DMS153 (cell line): ENCODE data around the gene ADSS1.

ENCODE experiments used
- DNase-seq: peaks from one replicate; lab custom pipeline; 2025; lab: John Stamatoyannopoulos, UW

Gene ADSS1

DNA sequence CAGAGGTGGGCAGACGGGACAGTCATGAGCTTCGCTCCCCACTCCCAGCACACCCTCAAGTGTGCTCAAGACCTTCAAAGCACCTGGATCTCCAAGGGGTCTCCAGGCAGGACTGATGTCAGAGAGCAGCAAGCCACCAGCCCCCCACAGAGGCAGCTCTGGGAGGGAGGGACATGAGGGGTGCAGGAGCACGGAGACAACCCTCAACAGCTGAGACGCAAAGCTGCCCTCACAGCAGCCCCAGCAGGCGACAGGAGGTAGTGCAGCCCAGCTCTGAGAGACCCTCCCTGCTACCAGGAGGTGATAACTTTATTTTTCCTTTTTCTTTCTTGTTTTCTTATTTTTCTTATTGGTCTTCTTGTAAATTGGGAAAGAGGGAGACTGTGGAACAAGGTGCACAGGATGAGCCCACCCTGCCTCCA is 46.8 kb downstream of the ADSS1 start:
- no peak for DNase-seq

DNA sequence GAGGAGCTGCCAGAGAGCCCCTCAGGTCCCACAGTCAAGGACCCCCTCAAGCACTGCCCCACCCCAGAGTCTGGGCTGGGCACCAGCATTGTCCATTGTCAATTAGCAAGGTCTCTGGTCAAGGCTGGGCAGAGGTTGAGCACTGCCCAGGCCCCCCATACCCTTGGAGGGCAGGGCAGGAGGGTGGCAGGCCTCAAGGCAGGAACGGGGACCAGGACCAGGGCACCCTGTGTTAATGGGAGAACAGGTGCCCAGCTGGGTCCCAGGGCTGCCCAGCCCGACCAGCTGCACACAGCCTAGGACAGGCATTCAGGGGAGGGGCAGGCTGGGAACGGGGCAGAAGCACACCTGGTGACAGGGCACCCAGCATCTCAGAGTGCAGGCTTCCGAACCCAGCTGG is 47.3 kb downstream of the ADSS1 start:
- no peak for DNase-seq

DNA sequence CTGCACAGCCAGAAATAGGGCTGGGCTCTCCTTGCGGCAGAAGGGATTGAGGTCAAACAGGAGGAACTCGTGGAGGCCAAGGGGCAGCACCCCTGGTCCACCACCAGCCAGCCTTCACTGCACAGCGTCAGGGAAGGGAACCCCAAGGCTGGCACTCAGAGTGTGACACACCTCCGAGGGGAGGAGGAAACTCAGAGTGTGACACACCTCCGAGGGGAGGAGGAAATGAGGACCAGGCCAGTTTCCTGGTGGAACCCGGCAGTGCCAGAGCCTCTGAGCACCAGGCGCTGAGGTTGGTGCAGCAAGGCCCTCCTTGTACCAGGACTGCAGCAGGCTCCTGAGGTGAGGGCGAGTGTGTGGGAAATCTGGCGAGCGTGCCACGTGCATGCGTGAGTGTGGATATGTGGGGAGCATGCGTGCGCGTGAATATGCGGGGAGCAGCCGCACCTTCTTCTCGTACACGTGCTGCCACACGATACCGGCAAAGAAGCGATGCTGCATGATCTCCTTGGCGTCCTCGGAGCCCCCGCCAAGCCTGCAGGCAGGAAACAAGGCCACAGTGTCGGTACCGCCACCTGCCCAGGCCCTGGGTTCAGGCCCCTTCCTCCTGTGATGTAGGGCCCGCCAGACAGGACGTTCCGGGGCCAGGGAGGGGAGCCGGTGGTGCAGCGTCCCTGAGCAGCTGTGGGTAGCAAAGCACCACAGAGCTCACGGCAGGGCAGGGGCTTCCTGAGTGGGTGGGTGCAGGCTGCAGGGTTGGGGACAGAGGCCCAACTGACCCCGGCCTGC is 48.1 kb downstream of the ADSS1 start:
- no peak for DNase-seq

DNA sequence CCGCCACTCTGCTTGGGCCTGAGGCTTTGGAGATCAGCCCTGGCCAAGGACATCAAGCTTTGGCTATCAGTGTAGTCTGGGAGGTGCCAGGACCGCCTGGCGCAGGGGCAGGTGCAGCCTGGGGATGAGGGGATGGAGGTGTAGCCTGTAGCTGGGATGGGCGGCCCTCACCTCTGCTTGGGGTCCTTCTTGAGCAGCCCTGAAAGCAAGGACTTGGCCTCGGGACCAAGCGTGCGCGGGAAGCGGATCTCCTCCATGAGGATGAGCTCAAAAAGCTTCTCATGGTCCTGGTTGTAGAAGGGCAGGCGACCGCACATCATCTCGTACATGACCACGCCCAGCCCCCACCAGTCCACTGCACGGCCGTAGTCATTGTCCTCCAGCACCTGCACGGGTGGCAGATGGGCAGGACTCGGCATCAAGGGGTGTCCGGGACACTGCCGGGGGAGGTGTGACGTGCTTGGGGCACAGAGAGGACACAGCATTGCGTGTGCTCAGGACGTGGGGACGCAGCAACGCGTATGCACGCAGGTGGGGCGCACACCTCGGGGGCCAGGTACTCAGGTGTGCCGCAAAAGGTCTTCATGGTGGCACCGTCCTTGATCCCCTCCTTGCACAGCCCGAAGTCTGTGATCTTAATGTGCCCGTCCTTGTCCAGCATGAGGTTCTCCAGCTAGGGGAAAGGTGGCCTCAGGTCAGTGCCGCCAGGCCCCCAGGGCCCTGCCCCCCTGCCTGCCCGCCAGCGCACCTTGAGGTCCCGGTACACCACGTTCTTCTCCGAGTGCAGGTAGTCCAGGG is 48.9 kb downstream of the ADSS1 start:
- no peak for DNase-seq

DNA sequence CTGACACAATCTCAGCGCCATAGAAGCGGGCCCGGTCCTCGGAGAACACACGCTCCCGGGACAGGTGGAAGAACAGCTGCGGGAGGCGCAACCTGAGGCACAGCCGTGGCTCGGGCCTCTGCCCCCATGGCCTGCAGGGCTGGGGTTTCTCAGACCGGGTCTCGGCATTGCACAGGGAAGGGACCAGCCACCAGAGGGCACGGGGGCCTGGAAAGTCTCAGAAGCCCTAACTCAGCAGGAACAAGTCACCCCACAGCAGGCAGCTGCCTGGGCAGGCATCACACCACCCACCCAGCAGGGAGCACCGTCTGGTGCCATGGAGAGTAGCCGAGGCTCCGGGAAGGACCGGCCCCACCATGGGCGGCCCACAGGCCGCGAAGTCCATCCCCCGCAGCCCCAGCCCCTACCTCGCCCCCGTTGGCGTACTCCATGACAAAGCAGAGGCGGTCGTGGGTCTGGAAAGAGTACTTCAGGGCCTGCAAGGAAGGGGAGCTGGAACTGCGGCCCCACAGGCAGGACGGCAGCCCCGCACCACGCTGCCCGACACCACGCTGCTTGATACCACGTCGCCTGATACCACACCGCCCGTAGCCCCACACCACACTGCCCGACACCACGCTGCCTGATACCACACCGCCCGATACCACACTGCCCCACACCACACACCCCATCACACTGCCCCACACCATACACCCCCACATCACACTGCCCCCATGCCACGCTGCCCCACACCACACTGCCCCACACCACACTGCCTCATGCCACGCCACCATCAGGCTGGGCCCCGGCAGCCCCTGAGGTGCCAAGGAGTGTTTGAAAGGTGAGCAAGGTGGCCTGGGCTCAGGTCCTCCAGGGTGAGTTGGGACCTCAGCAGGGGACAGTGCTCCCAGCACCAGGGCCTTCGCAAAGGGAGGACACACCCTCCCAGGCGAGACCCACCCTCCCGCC is 49.8 kb downstream of the ADSS1 start:
- no peak for DNase-seq

DNA sequence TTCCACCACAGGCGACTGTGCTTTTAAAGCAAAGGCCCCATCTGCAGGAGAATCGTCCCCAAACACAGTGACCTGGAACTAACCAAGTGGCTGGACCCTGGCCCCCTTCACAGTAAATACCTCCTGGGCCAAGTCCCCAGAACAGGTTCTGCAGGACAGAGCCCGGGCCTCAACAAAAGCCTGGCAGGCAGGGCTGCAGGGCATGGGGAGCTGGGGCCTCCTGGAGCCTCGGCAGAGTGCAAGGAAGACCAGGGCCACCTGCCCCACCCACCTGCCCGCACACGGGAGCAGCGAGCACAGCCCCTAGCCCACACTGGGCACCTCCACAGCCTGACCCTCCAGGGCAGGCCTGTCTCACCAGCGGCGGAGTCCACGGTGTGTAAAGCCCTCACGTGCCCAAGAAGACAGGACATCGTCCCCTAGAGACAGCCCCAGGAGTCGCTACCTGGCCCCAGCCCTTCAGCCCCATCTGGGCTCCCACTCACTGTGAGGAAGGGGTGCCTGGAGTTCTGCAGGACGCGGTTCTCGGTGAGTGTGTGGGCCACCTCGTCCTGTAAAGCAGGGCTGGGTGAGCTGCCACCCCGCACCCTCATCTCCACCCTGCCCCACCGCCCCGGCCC is 50.5 kb downstream of the ADSS1 start:
- DNase-seq, result no peak

DNA sequence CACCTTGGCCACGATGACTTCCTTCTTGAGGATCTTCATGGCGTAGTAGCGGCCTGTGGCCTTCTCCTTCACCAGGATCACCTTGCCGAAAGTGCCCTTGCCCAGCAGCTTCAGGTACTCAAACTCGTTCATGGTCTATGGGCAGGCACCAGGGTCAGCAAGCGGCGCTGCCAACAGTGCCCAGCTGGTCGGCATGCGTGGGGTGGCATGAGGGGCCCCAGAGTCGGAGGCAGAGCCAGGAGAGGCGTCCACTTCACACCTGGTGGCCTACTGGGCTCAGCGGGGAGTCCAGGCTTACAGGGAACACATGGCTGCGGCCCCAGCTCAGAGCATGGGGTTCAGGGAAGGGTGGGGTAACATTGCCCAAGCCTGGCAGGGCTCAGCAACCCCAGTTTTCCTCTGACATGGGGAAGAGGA is 51.1 kb downstream of the ADSS1 start:
- no peak for DNase-seq

DNA sequence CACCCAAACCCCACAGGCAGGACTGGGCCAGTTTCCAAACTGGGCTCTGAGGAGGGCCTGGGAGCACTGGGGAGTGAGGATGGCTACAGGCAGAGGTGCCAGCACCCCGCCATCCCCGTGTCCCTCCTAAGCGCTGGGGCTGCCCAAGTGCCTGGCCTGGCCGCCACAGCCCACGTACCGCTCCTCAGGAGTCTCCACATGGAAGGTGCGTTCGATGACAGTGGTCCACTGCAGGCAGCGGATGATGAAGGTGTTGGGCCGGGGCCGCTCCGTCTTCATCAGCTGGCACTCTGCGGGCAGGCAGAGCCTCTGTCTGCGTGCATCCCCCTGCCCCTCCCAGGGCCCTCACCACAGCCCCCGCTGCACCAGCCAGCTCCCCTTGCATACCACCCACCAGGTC is 52.5 kb downstream of the ADSS1 start:
- DNase-seq, result no peak

DNA sequence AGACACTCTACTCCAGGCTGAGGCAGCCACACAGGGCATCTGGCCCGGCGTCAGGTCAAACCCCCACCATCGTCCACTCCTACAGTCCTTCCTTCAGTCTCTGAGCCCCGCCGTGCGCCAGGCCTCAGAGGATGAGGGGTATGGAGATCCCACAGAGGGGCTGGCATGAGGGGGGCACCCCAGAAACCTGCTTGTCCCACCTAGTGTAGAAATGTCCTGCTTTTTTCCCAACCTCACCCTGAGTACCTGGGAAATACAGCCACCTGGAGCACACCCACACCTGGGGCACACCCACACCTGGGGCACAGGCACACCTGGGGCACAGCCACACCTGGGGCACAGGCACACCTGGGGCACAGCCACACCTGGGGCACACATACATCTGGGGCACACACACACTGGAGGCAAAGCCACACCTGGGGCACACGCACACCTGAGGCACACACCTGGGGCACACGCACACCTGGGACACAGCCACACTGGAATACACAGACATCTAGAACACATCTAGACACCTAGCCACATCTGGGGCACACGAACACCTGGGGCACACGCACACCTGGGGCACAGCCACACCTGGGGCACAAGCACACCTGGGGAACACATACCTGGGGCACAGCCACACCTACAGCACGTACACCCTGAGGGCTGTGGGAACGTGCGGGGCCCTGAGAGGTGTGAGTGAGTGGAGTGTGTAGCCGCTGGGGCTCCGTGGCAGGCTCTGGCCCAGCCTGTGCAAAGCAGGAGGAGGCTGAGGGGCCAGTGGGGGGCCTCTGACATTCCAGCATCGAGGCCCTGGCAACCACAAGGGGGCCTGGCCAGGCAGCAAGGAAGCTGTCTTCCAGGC is 53.2 kb downstream of the ADSS1 start:
- no peak for DNase-seq

DNA sequence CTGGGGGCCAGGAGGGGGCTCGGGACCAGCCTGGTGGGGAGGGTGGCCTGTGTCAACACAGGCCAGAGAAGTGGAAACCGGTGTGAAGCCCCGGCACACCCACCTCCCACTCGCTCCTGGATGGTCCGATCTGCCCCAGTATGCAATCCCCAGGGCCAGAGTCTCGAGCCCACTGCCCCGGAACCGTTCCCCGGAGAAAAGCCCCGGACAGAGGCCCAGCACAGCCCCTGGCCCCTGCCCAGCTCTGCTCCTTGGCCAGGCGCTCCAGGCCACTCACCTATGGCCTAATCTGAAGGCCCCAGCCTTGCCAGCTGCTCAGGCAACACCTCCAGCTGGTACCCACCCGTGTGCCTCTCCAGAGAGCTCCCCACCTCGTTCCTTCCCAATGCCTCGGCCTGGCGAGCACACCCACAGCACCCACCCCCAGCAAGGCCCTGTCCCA is 53.8 kb downstream of the ADSS1 start:
- no peak for DNase-seq

DNA sequence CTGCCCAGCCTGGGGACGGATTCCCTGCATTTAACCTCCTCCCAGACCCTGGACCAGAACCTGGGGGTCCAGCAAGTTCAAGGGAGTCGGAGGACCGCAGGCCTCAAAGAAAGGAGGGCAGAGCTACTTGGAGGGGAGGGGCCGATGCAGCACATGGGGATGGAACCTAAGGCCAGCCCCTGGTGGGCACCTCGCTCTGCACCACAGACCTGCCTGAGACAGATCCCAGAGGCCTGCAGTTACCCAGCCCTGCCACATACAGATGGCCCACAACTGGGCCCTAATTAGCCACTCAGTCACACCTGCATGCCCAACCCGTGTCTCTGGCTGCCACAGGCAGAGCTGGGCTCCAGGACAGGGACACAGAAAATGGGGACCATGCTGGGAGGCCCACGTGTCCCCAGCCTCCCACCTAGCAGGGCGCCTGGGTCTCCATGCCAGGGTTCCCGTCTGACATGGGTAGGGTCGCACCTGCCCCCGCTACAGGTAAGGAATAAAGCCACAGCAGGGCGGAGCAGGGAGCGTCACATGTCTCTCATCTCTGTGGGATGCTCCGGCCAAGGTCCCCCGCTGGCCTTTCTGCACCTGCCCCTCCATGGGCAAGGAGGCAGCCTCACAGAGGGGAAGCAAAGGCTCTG is 54.8 kb downstream of the ADSS1 start:
- no peak for DNase-seq

DNA sequence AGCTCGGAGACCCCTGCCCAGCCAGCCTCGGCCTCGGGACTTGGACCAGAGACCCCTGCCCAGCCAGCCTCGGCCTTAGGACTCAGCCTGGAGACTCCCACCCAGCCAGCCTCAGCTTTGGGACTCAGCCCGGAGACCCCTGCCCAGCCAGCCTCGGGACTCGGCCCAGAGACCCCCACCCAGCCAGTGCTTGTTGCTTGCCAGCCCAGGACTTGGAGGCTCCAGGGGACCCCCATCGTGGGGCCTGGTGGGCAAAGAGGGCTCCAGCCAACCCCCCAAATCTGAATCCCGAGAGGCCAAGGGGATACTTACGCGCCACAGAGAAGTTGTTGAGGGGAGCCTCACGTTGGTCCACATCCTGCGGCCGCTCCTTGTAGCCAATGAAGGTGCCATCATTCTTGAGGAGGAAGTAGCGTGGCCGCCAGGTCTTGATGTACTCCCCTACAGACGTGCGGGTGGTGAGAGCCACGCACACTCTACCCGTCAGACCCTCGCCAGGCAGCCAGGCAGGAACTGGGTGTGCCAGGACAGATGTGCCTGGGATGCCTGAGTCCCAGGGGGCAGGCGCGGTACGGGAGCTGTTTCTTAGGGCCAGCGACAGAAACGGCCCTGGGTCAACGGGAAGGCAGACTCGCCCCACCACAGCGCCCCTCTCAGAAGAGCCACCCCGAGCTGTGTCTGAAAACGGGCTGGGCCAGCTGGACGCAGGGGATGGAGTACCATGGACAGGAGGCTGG is 55.9 kb downstream of the ADSS1 start:
- DNase-seq, result no peak

DNA sequence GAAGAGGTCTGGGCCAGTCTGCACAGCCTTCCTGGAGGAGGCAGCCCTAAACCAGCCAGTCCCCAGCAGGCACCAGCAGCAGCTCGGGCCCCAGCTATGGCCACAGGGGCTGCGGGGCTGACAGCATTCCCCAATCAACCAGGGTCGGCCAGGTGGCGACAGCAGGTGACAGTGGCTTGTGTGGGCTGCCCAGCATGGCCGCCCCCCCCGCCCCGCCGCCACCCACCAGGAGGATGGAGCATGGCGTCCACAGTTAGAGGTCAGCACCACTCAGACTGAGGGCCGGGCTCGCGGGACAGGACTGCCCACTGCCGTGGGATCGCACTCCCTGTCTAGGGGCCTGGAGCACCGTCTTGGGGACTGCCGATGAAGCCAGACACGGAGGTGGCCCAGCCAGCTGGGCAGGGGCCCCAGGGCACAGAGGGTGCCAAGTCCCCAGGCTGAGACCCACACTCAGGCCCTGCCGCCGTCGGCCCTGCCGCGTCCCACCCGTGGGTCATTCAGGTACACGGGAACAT is 56.5 kb downstream of the ADSS1 start:
- no peak for DNase-seq

DNA sequence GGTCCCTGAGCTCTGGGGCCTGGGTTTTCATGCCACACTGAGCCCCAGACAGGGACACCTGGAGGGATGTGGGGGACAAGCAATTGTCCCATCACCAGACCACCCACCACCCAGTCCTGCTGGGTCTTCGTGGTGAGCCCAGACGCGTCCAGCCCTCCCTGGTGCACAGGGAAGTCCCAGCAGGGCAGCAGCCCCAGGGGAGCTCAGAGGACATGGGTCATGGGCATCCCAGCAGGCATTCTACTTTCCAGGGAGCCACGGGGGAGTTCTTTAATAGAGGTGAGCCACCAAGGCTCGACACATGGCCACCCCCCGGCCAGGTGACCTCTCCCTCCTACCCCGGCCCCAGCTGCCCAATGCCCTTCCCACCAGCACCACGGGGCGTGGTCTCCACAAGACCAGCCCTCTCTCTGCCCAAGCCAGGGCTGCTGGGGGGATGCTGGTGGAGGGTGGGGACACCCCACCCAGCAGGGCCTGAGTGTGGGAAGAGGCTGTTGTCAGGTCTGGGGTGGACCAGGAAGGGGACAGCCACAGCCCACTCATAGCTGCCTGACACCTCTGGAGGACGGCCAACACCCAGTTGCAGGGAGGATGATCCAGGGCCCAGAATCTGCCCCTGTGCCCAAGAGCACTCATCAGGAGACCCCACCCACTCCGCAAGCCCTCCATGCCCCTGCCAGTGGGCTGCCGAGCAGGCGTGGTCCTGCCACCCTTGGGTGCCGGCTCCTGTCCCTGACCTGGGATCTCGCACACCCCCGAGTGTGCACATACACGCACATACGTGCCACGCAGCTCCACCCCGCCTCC is 57.4 kb downstream of the ADSS1 start:
- no peak for DNase-seq

DNA sequence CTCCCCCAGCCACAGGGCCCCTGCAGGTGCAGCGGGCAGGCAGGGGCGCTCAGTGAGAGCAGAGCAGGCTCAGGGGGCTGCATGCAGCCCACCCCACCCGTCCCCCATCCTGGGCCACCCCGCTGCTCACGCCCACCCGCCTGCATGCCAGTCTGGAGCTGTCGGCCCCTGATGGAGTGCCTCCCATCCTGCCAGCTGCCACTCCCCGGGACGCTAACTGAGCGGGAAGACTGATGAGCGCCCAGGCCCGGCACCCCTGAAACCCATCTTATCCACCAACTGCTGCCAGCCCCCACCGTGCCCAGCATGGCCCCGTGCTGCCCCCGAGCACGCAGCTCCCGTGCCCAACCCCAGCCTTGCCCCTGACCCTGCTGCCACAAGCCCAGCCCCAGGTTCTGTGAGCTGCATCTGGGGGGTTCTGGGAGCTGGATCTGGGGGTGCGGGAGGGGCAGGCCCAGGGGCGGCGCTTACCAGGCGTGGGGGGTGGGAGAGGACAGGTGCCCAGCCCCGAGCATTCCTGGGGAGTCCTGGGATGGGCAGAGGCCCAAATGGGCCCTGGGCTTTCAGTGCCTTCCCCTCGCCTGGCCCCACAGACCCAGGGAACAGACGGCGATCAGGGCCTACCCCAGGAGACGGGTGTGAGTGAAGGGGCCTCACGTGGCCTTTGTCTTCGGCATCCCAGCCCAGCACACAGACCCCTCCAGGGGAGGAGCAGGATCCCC is 58.2 kb downstream of the ADSS1 start:
- DNase-seq, result no peak

DNA sequence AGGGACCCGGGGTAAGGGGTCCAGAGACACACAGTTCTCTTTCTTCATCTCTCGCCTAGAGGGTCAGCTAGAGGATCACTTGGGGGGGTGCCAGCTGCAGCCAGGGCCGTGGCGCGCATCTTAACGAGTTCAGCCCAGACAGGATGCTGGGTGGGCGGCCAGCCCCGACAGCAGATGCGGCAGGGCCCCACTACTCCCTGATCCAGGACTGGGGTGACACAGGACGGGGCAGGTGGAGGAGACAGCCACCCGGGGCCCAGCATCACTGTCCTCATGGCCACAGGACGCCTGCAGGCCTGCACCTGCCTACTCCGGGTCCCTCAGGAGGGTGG is 58.7 kb downstream of the ADSS1 start:
- no peak for DNase-seq

DNA sequence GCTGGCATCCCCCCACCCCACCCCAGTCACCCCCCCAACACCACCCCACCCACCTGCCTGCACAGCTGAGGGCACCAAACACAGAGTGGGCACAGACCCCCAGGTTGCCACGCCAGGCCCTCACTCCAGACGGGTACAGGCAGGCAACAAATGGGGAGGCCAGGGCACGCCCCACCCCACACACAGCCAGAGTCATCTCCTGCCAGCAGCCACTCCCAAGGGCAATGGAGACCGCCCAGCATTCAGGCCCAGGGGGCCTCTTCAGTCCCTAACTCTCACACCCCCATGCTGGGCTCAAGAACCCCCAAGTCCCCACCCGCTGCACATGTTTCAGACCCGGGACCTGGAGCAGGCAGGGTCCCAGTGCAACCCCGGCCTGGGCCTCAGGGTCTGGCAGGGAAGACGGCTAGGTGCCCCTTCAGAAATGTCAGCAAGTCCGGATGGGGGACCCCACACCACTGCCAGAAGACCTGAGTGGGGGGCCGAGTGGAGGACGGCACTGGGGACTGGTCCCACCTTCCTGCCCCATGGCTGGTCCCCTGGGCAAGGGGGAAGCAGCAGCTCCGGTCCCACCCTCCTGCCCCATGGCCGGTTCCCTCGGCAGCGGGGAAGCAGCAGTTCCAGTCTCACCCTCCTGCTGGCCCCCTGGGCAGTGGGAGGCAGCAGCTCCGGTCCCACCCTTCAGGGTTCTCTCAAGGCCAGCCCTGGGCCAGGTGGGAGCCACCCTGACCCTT is 59.6 kb downstream of the ADSS1 start:
- no peak for DNase-seq
